GM21619 (cell line): Measurements from ENCODE around the gene UCN2.
"Not testable (repeated sequence)": the region's sequence is repeated elsewhere in the genome, so short reads cannot be mapped to it uniquely, and the experiment has no call there.

Experiments used
- ATAC-seq: cut with Tn5 transposase; IDR thresholded peaks from one replicate; pipeline ENCODE4 v1.9.1; 2021; ENCODE audit not compliant: unreplicated experiment

The UCN2 gene

GRCh38 chr3:48543271-48543866, 20.2 kb downstream of the UCN2 start:
- ATAC-seq, result no peak

DNA sequence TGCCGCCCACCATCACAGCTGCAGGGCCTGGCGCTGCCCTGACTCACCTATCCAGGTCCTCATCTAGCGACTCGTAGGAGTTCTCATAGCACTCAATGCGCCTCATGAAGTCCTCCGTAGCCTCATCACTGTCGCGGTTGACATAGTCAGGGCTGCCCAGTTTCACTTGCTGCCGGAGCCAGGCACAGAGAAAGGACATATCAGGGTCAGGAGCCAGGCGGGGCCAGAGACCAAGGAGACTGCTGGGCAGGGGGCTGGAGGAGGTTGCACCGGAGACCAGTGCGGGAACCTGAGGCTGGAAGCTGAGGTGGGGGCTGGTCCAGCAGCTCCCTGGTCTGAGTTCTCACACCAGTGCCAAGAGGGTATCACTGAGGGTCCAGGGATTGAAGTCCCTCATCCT, 25.1 kb downstream of the UCN2 start:
- ATAC-seq, result no peak

- no peak for ATAC-seq
These were observed 26.8 kb downstream of the UCN2 start for GRCh38 chr3:48536785-48537184.

DNA sequence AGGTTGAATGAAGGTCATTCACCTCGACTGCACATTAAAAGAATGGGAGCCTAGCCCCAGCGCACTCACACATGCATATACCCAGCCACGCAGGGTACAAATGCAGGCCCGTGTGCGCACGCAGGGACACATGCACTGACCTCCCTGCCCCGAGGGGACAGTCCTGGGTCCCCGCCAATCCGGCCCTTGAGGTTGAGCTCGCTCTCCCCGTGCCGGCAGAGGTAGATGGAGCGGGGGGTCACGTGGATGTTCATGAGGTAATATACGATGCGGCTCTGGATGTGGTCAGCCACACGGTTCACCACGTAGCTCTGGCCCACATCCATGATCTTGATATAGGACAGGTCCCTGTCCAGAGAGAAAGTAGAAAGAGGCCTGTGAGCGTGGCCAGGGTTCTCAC, 27.5 kb downstream of the UCN2 start:
- no peak for ATAC-seq

DNA sequence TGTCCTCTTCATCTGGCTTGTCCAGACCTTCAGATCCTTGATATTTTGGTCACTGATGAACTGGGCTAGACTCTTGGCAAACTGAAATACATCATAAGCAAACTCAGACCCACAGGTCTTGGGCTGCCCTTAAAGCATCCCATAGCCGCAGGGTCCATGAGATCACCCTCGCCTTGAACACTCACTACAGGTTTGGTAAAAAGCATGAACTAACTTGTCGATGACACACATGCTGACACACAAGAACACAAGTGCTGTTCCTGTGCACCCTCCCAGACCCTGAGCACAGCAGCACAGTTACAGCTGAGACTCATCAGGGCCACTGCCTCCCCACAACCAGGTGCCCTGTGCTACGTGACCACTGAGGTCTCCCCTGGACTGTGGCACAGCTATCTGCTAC, 28.0 kb downstream of the UCN2 start:
- no peak for ATAC-seq

- no peak for ATAC-seq
These were observed 30.6 kb downstream of the UCN2 start for GRCh38 chr3:48532977-48533337.

GRCh38 chr3:48532271-48532976, 31.2 kb downstream of the UCN2 start:
- no peak for ATAC-seq

- ATAC-seq, result not testable (repeated sequence)
These were observed 32.9 kb downstream of the UCN2 start for GRCh38 chr3:48530701-48531100.

GRCh38 chr3:48528754-48529153, 34.8 kb downstream of the UCN2 start:
- no peak for ATAC-seq

- ATAC-seq, result no peak
These were observed 35.5 kb downstream of the UCN2 start for GRCh38 chr3:48528048-48528447.

GRCh38 chr3:48524970-48525369, 38.6 kb downstream of the UCN2 start:
- no peak for ATAC-seq

DNA sequence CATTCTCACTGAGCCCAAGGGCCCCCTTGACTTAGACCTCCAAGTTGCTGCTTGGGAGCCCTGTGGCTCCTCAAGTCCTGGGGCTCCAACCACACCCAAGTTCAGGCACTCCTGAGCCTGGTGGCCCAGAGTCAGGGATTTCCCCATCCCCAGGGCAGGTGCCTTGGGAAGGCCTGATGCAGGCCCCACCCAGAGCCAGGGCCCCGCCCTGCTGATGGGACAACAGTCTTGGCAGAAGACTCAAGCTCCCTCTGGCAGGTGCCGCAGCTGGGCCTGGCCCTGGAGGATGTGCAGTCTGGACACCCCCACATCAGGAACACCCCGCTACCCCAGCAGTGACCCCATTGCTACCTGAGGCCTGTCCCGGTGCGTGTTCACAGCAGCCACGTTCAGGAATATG, 41.9 kb downstream of the UCN2 start:
- no peak for ATAC-seq

GRCh38 chr3:48519277-48519643, 44.3 kb downstream of the UCN2 start:
- ATAC-seq, result no peak

- no peak for ATAC-seq
These were observed 44.8 kb downstream of the UCN2 start for GRCh38 chr3:48518638-48519276.

DNA sequence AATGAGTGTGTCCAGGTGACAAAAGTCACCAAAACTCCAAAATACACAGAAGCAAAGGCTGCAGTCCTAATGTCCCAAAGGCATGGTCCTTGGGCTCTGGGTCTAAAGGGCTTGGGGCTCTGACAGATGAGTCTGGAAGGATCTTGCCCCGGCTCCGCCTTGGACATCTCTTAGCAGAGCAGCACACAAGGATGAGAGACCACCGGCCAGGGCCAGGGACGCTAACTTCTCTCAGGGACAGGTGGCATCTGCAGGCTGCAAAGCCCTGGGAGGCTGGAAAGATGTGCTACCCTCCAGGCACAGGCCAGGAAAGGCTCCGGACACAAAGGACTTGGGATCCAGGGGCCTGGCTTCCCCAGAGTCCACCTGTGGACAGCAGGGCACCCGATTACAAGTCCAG, 45.5 kb downstream of the UCN2 start:
- no peak for ATAC-seq

- no peak for ATAC-seq
These were observed 47.0 kb downstream of the UCN2 start for GRCh38 chr3:48516571-48516970.

DNA sequence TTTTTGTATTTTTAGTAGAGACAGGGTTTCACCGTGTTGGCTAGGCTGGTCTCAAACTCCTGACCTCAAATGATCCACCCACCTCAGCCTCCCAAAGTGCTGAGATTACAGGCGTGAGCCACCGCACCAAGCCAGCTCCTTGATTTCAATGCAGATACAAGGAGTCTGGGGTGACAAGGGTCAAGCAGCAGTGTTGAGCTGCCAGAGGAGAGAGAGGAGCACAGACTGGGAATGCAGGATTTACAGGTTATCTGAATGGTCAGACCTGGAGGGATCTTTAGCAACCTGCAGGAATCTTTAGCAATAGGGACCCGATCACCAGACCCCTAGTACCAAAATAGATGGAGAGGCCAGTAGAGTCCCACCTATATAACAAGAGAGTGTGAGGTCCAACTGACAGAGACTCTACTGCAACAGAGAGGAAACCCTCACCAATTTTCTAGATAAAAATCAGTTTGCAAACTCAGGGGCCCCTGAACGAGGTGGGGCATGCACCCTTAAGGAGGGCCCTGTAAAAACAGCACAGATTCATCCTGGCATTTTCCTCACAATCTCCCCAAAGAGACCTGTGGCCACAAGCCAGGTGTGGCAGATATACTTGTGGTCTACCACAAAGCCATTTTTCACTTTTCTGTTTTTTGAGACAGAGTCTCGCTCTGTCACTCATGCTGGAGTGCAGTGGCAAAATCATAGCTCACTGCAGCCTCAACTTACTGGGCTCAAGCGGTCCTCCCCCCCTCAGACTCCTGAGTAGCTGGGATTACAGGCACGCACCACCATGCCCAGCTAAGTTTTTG, 49.0 kb downstream of the UCN2 start:
- ATAC-seq, result no peak
